Measurements from ENCODE around the gene NFIC. TPM values are rescaled to one million over a fixed set of nuclear protein-coding genes. Genes with fewer than 3 reads are reported as not detected.

Gene NFIC
- total and polyA plus RNA-seq, 4 donors: 40.4 to 208 (median 49.8) TPM

GRCh38 chr19:3513229-3514140 lies 147.1 kb downstream of the NFIC start:
- H3K36me3 ChIP-seq (ENCODE audit: control insufficient read depth in 4 of 4, insufficient read depth in 4 of 4, low read length in 4 of 4): peaks cover 0 to 16% (median 9%) of the 10 kb centered on the region in 4 donors
- H3K27me3 ChIP-seq (ENCODE audit: control insufficient read depth in 3 of 3, insufficient read depth in 3 of 3, low read length in 2 of 3): no peaks in the 10 kb centered on the region
- H3K27ac ChIP-seq (ENCODE audit: low read depth in 1 of 2, low read length in 1 of 2): no peak overlapping the region
- H3K4me1 ChIP-seq (ENCODE audit: control insufficient read depth in 5 of 5, insufficient read depth in 5 of 5, low read length in 5 of 5): peaks cover 0 to 13% (median 2%) of the 10 kb centered on the region in 5 donors
- TF ChIP-seq CTCF (IDR thresholded peaks at IDR 0.05; ENCODE audit: control extremely low read depth, extremely low read depth): no peak
- no peak overlapping the region for H3K4me3 ChIP-seq
- DNase-seq: no peak
- WGBS, 2 donors: 88 to 89% methylated on average over 23 of the region's 23 CpGs
- H3K9me3 ChIP-seq (ENCODE audit: control insufficient read depth in 4 of 4, insufficient read depth in 3 of 4, low read length in 3 of 4): no peaks in the 10 kb centered on the region
- no peak overlapping the region for H3K9ac ChIP-seq (ENCODE audit: insufficient read depth in 1 of 2, low read length in 2 of 2)
- no peak for ATAC-seq (ENCODE audit: insufficient read depth, low FRiP score)

DNA sequence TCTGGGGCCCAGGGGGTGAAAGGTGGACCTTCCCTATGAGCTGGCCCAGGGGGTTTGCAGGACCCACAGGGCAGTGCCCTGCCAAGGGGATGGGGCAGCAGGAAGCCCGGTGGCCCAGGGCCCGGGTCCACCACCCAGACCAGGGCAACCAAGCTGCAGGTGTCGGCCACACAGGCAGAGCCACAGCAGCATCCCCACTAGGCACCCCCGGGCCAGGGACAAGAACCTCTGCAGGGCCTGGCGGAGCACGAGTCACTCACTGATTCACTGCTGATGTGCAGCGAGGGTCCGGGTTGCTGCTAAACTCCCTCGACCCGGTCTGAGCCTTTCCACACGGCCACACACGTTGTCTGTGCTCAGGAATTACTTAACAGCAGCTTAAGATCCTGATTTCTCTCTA lies 148.5 kb downstream of the NFIC start:
- DNase-seq (no peak), ATAC-seq (ENCODE audit: insufficient read depth, low FRiP score) (no peak)
- H3K9me3 ChIP-seq (ENCODE audit: control insufficient read depth in 4 of 4, insufficient read depth in 3 of 4, low read length in 3 of 4): no peaks in the 10 kb centered on the region
- no peak for TF ChIP-seq CTCF (IDR thresholded peaks at IDR 0.05; ENCODE audit: control extremely low read depth, extremely low read depth)
- H3K36me3 ChIP-seq (ENCODE audit: control insufficient read depth in 4 of 4, insufficient read depth in 4 of 4, low read length in 4 of 4): peaks cover 0 to 13% (median 5%) of the 10 kb centered on the region in 4 donors
- no peak overlapping the region for H3K27ac ChIP-seq (ENCODE audit: low read depth in 1 of 2, low read length in 1 of 2)
- no peak overlapping the region for H3K4me3 ChIP-seq
- 92 to 95% methylated on average over 12 of the region's 12 CpGs for WGBS, 2 donors
- H3K27me3 ChIP-seq (ENCODE audit: control insufficient read depth in 3 of 3, insufficient read depth in 3 of 3, low read length in 2 of 3): no peaks in the 10 kb centered on the region
- H3K4me1 ChIP-seq (ENCODE audit: control insufficient read depth in 5 of 5, insufficient read depth in 5 of 5, low read length in 5 of 5): peaks cover 0 to 11% (median 2%) of the 10 kb centered on the region in 5 donors
- no peak overlapping the region for H3K9ac ChIP-seq (ENCODE audit: insufficient read depth in 1 of 2, low read length in 2 of 2)

DNA sequence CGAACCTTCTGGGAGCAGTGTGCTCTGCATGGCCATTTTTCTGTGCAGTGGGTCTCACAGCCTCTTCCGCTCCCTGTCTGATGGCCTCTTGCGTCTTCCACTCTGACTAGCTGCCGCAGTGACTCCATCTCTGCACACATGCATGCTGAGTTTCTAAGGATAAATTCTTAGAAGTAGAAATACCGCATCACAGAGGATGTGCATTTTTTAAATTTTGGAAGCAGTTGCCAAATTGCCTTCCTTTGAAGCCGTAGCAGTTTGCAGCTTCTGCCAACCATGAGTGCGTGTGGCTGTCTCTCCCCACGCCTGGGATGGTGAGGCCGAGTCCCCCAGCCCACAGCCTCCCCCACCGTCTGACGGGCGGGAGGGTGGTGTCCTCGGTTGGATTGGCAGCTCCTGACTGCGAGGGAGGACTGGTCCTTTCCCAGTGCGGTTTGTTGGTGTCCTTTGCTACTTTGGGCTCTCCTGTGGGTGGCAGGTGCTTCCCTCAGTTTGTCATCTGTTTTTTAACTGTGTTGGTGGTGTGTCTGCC lies 149.6 kb downstream of the NFIC start:
- Histone ChIP-seq H3K4me3 (no peak overlapping the region), H3K4me1 (ENCODE audit: control insufficient read depth in 5 of 5, insufficient read depth in 5 of 5, low read length in 5 of 5) (peaks cover 0 to 11% (median 2%) of the 10 kb centered on the region in 5 donors), H3K27me3 (ENCODE audit: control insufficient read depth in 3 of 3, insufficient read depth in 3 of 3, low read length in 2 of 3) (no peaks in the 10 kb centered on the region), H3K36me3 (ENCODE audit: control insufficient read depth in 4 of 4, insufficient read depth in 4 of 4, low read length in 4 of 4) (peaks cover 0 to 9% (median 4%) of the 10 kb centered on the region in 4 donors), H3K9ac (ENCODE audit: insufficient read depth in 1 of 2, low read length in 2 of 2) (no peak overlapping the region), H3K9me3 (ENCODE audit: control insufficient read depth in 4 of 4, insufficient read depth in 3 of 4, low read length in 3 of 4) (peaks cover 0 to 1% (median 0%) of the 10 kb centered on the region in 4 donors), H3K27ac (ENCODE audit: low read depth in 1 of 2, low read length in 1 of 2) (no peak overlapping the region)
- peak; percentile 45 to 56 (median 45) for DNase-seq
- WGBS, 2 donors: 77 to 81% methylated on average over 15 of the region's 15 CpGs
- no peak for ATAC-seq (ENCODE audit: insufficient read depth, low FRiP score)
- TF ChIP-seq CTCF (IDR thresholded peaks at IDR 0.05; ENCODE audit: control extremely low read depth, extremely low read depth): no peak
